ENCODE measurements around the gene CYB561D2.

- TF ChIP-seq CTCF (IDR thresholded peaks at IDR 0.05) (no peak), POLR2A (IDR thresholded peaks at IDR 0.05; ENCODE audit: low read depth) (no peak), EP300 (IDR thresholded peaks at IDR 0.05) (no peak)
Measured at GRCh38 chr3:50353245-50354004, 2.8 kb downstream of the CYB561D2 start.

All from esophagus muscularis mucosa (tissue), 4 donors.